NOMO-1 treated with DMSO at 0.1 percent for 48 hours (cell line): ENCODE results near the gene ITPR1.

Experiments used
- DNase-seq: peaks from one replicate; lab custom pipeline; 2025; ENCODE audit not compliant: unreplicated experiment; lab: John Stamatoyannopoulos, UW

The ITPR1 gene

GRCh38 chr3:4800595-4800994 is 307.4 kb downstream of the ITPR1 start:
- DNase-seq = no peak

GRCh38 chr3:4801892-4802291 is 308.7 kb downstream of the ITPR1 start:
- no peak for DNase-seq

GRCh38 chr3:4802903-4803302 is 309.8 kb downstream of the ITPR1 start:
- no peak for DNase-seq

- DNase-seq = no peak
Observed at GRCh38 chr3:4804161-4805058, 311.3 kb downstream of the ITPR1 start.

- no peak for DNase-seq
Observed at GRCh38 chr3:4805662-4806061, 312.5 kb downstream of the ITPR1 start.

GRCh38 chr3:4806535-4807108 is 313.5 kb downstream of the ITPR1 start:
- no peak for DNase-seq

- no peak for DNase-seq
Observed at GRCh38 chr3:4807381-4808280, 314.5 kb downstream of the ITPR1 start.

- no peak for DNase-seq
Observed at GRCh38 chr3:4808637-4809036, 315.5 kb downstream of the ITPR1 start.

- DNase-seq = no peak
Observed at GRCh38 chr3:4809922-4810321, 316.8 kb downstream of the ITPR1 start.

- no peak for DNase-seq
Observed at GRCh38 chr3:4812591-4812990, 319.4 kb downstream of the ITPR1 start.

- no peak for DNase-seq
Observed at GRCh38 chr3:4813909-4814304, 320.8 kb downstream of the ITPR1 start.

- DNase-seq = no peak
Observed at GRCh38 chr3:4814305-4814903, 321.3 kb downstream of the ITPR1 start.

- no peak for DNase-seq
Observed at GRCh38 chr3:4814904-4815574, 321.9 kb downstream of the ITPR1 start.

GRCh38 chr3:4816306-4816705 is 323.2 kb downstream of the ITPR1 start:
- no peak for DNase-seq

- DNase-seq = no peak
Observed at GRCh38 chr3:4816718-4817117, 323.6 kb downstream of the ITPR1 start.

GRCh38 chr3:4817128-4817527 is 324.0 kb downstream of the ITPR1 start:
- DNase-seq = no peak

GRCh38 chr3:4818164-4818563 is 325.0 kb downstream of the ITPR1 start:
- no peak for DNase-seq

- DNase-seq = no peak
Observed at GRCh38 chr3:4818986-4819693, 326.0 kb downstream of the ITPR1 start.

GRCh38 chr3:4819746-4820145 is 326.6 kb downstream of the ITPR1 start:
- no peak for DNase-seq
